GM12801 (cell line): ENCODE results near the gene NEURL4.

Experiments
- CTCF ChIP-seq: IDR thresholded peaks from one replicate; pipeline ENCODE4 v1.5.1; 2011; ENCODE audit warnings: control low read depth; ENCODE audit not compliant: insufficient read length; ENCODE audit errors: extremely low read depth

NEURL4 gene

GRCh38 chr17:7352503-7352889, 23.4 kb upstream of the NEURL4 start:
- no peak for TF ChIP-seq CTCF

- TF ChIP-seq CTCF, result no peak
Observed at GRCh38 chr17:7351665-7352502, 22.7 kb upstream of the NEURL4 start, which contains the start of gene KCTD11. TSS of gene KCTD11 (plus strand) at chr17:7352162.

GRCh38 chr17:7348478-7349242, 19.5 kb upstream of the NEURL4 start:
- no peak for TF ChIP-seq CTCF

- no peak for TF ChIP-seq CTCF
Observed at GRCh38 chr17:7347630-7348477, 18.7 kb upstream of the NEURL4 start.

GRCh38 chr17:7346761-7347614, 17.9 kb upstream of the NEURL4 start:
- TF ChIP-seq CTCF, result no peak

- TF ChIP-seq CTCF, result no peak
Observed at GRCh38 chr17:7343250-7343649, 14.1 kb upstream of the NEURL4 start.
